Measurements from ENCODE around the gene CPTP. TPM values are rescaled to one million over a fixed set of nuclear protein-coding genes. Genes with fewer than 3 reads are reported as not detected.
A peak's percentile ranks its signal among the peaks of the same experiment; 100 is the strongest.

Gene CPTP
- total RNA-seq, 1 donor from 2014 or later: 44.3 TPM

DNA sequence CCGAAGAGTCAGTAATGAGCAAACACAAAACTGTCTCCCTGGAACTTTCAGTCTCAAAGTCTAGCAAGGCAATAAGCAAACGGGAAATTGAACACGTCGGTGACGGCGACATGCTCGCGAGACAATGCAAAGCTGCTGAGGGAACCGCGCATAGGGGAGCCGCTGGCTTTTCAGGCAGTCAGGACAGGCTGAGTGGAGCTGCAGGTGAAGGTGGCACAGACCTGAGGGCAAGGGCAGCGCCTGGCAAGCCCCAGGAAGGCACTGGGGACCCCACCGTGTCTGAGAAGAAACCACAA is 5.0 kb upstream of the CPTP start:
- Histone ChIP-seq H3K36me3 (ENCODE audit: control insufficient read depth, insufficient read depth, low read length) (peaks cover 2% of the 10 kb centered on the region), H3K4me3 (ENCODE audit: low read depth, low read length) (no peak overlapping the region), H3K27me3 (ENCODE audit: control insufficient read depth, insufficient read depth, low read length) (no peaks in the 10 kb centered on the region)
- DNase-seq (ENCODE audit: low read depth): no peak
- TF ChIP-seq, protein P1, sequence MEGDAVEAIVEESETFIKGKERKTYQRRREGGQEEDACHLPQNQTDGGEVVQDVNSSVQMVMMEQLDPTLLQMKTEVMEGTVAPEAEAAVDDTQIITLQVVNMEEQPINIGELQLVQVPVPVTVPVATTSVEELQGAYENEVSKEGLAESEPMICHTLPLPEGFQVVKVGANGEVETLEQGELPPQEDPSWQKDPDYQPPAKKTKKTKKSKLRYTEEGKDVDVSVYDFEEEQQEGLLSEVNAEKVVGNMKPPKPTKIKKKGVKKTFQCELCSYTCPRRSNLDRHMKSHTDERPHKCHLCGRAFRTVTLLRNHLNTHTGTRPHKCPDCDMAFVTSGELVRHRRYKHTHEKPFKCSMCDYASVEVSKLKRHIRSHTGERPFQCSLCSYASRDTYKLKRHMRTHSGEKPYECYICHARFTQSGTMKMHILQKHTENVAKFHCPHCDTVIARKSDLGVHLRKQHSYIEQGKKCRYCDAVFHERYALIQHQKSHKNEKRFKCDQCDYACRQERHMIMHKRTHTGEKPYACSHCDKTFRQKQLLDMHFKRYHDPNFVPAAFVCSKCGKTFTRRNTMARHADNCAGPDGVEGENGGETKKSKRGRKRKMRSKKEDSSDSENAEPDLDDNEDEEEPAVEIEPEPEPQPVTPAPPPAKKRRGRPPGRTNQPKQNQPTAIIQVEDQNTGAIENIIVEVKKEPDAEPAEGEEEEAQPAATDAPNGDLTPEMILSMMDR (IDR thresholded peaks at IDR 0.05; ENCODE audit: insufficient read depth, low read length, poor library complexity, severe bottlenecking): no peak

DNA sequence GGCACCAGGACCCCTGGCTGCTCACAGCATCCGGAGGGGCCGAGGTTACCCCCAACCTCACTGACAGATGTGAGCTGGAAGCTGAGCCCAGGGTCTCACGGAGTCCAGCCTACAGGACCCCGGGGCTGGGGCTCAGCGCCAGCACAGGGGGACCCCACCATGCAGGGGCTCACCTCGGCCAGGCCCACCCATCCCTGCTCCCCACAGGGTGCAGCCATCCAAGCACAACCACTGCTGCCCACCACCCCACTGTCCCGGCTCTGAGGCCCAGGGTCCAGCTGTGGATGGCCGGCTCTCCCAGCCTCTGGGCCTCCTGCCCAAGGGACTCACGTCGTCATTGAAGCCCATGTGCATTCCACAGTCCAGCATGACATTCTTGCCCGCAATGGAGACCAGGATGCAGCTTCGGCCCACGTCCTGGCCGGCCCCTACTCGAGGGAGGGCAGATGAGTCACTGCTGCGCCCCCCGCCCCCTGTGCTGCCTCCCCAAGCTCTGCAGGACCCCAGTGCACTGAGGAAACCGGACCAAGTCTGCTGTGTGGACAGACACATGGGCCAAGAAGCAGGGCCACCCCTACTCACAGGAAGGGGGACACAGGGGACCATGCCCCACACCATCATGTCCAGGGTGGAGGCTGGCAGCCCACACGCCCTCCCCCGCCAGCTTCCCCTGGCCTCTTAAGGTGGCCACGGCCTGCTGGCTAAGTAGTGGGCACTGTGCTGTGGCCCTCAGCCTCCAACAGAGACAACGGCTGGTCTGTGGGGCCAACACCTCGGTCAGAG is 3.7 kb upstream of the CPTP start:
- Histone ChIP-seq H3K27me3 (ENCODE audit: control insufficient read depth, insufficient read depth, low read length) (no peaks in the 10 kb centered on the region), H3K36me3 (ENCODE audit: control insufficient read depth, insufficient read depth, low read length) (peaks cover 2% of the 10 kb centered on the region), H3K4me3 (ENCODE audit: low read depth, low read length) (no peak overlapping the region)
- TF ChIP-seq, protein P1 (IDR thresholded peaks at IDR 0.05; ENCODE audit: insufficient read depth, low read length, poor library complexity, severe bottlenecking): no peak
- DNase-seq (ENCODE audit: low read depth): no peak

DNA sequence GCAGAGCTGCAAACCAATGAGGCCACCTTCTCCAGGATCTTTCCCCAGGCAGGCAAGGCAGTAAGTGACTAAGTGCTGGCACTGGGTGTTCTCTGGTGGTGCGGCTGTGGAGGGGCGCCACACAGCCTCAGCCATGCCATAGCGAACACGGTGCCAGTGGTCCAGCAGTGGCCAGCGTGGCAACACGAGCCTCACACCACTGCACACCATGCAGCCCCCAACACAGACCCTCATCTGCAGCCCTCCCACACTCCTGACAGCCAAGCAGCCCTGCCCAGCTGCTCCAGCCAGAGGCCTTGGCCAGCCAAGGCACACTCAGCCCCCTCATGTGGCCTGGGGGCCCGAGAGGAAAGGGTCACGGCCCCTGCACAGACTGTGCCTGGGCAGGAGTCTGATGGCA is 3.1 kb upstream of the CPTP start:
- Histone ChIP-seq H3K27me3 (ENCODE audit: control insufficient read depth, insufficient read depth, low read length) (no peaks in the 10 kb centered on the region), H3K4me3 (ENCODE audit: low read depth, low read length) (no peak overlapping the region), H3K36me3 (ENCODE audit: control insufficient read depth, insufficient read depth, low read length) (peaks cover 2% of the 10 kb centered on the region)
- TF ChIP-seq, protein P1 (IDR thresholded peaks at IDR 0.05; ENCODE audit: insufficient read depth, low read length, poor library complexity, severe bottlenecking): no peak
- DNase-seq (ENCODE audit: low read depth): no peak

DNA sequence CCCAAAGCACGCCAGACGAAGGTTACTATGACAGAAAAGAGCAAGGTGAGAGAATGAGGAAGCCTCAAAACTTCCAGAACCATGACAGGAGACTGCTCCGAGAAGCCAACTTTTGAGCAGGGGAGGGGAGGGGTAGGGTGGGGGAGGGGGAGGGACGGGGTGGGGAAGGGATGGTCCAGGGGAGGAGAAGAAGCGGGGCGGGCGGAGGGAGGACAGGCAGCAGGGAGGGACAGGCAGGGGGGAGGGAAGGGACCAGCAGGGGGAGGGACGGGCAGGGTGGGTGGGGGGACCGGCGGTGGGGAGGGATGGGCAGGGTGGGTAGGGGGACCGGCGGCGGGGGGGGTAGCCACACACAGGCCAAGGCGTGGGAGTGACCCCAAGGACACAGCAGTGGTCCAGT is 2.2 kb upstream of the CPTP start:
- H3K36me3 ChIP-seq (ENCODE audit: control insufficient read depth, insufficient read depth, low read length): peaks cover 2% of the 10 kb centered on the region
- TF ChIP-seq, protein P1 (IDR thresholded peaks at IDR 0.05; ENCODE audit: insufficient read depth, low read length, poor library complexity, severe bottlenecking): no peak

DNA sequence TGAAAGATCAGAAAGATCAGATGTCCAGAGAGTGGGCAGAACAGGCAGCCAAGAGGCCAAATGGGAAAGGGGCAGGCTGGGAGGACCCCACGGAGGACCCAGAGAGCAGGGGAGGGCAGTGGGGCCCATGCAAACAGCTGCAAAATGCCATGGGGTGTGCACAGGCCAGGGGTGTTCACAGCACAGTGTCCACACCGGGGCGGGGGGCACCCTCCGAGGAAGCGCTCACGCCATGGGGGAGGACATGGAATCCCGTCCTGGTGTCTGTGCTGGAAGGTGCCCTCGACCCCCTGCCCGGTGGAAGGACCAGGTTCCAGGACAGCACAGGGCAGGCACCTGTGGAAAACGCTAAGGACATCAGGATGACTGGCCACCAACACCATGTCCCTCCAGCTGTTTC is 1.6 kb upstream of the CPTP start:
- no peaks in the 10 kb centered on the region for H3K27me3 ChIP-seq (ENCODE audit: control insufficient read depth, insufficient read depth, low read length)
- H3K36me3 ChIP-seq (ENCODE audit: control insufficient read depth, insufficient read depth, low read length): peaks cover 2% of the 10 kb centered on the region
- TF ChIP-seq, protein P1 (IDR thresholded peaks at IDR 0.05; ENCODE audit: insufficient read depth, low read length, poor library complexity, severe bottlenecking): no peak
- no peak for DNase-seq (ENCODE audit: low read depth)
- no peak overlapping the region for H3K4me3 ChIP-seq (ENCODE audit: low read depth, low read length)

More for the DNA sequence above, 2.2 kb upstream of the CPTP start:
- no peak for DNase-seq (ENCODE audit: low read depth)
- no peaks in the 10 kb centered on the region for H3K27me3 ChIP-seq (ENCODE audit: control insufficient read depth, insufficient read depth, low read length)
- no peak overlapping the region for H3K4me3 ChIP-seq (ENCODE audit: low read depth, low read length)

DNA sequence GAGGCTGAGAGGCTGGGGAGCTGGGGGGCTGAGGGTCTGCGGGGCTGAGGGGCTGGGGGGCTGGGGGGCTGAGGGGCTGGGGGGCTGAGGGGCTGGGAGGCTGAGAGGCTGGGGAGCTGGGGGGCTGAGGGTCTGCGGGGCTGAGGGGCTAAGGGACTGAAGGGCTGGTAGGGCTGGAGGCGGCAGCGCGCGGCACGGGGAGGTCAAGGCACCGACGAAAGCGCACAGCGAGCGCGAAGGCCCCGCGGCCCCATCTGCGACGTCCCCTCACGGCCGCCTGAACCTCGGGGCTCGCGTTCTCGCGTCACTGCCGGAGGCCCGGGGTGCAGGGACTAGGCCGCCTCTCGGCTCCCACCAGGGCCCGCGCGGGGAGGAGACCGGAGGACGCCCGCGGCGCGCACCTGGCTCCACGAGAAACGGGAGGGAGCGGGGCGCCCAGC is 498 bp upstream of the CPTP start:
- Histone ChIP-seq H3K27me3 (ENCODE audit: control insufficient read depth, insufficient read depth, low read length) (no peaks in the 10 kb centered on the region), H3K36me3 (ENCODE audit: control insufficient read depth, insufficient read depth, low read length) (peaks cover 2% of the 10 kb centered on the region), H3K4me3 (ENCODE audit: low read depth, low read length) (peak overlapping the region; percentile 98)
- DNase-seq (ENCODE audit: low read depth): no peak
- TF ChIP-seq, protein P1 (IDR thresholded peaks at IDR 0.05; ENCODE audit: insufficient read depth, low read length, poor library complexity, severe bottlenecking): no peak
